K562 (cell line): ENCODE measurements around the gene ELAVL3. TPM values are rescaled to one million over a fixed set of nuclear protein-coding genes. Genes with fewer than 3 reads are reported as not detected.
A peak's percentile ranks its signal among the peaks of the same experiment; 100 is the strongest.

ENCODE experiments used
- BHLHE40 ChIP-seq: IDR thresholded peaks from 2 replicates; pipeline ENCODE4 v1.6.1; 2011; ENCODE audit warnings: low read length, improper control_type of control experiment
- DMBX1 ChIP-seq: fragments of 250-450 bp; sonication (Bioruptor Pico); IDR thresholded peaks from 2 replicates; pipeline ENCODE4 v1.8.0; 2022; ENCODE audit warnings: inconsistent platforms, mild to moderate bottlenecking, moderate library complexity, borderline replicate concordance
- ELF4 ChIP-seq: fragments of 450-650 bp; formaldehyde crosslinking; IDR thresholded peaks from 2 replicates; pipeline ENCODE4 v1.4.0; 2022; ENCODE audit warnings: missing genetic modification characterization
- HDAC1 ChIP-seq, 2 experiments: fragments of 450-650 bp; IDR thresholded peaks; 2 replicates each; pipeline ENCODE4 v1.6.1; 2016 to 2017; ENCODE audit warnings: inconsistent platforms in 1 of 2, mild to moderate bottlenecking in 1 of 2, moderate library complexity in 1 of 2
- HNRNPLL ChIP-seq: fragments of 200-400 bp; formaldehyde crosslinking; IDR thresholded peaks from 2 replicates; pipeline ENCODE4 v1.6.1; 2017; ENCODE audit warnings: low read length, low read depth, mild to moderate bottlenecking; ENCODE audit not compliant: poor library complexity, severe bottlenecking
- HNRNPUL1 ChIP-seq: fragments of 200-400 bp; formaldehyde crosslinking; IDR thresholded peaks from 2 replicates; pipeline ENCODE4 v1.6.1; 2017; ENCODE audit warnings: low read length
- ILK ChIP-seq: fragments of 450-650 bp; IDR thresholded peaks from 2 replicates; pipeline ENCODE4 v1.6.1; 2016; ENCODE audit warnings: missing genetic modification characterization, low read depth, mild to moderate bottlenecking, missing compliant biosample characterization, moderate library complexity, borderline replicate concordance
- KDM5B ChIP-seq: fragments of 200-600 bp; sonication (generic); IDR thresholded peaks from 2 replicates; pipeline ENCODE4 v1.6.1; 2012; ENCODE audit warnings: low read depth, mild to moderate bottlenecking, moderate library complexity, low read length, control low read depth, inconsistent platforms; ENCODE audit not compliant: insufficient replicate concordance
- LCOR ChIP-seq: sonication (generic); formaldehyde crosslinking; IDR thresholded peaks from 2 replicates; pipeline ENCODE4 v1.8.0; 2022; ENCODE audit warnings: mild to moderate bottlenecking, missing genetic modification reagents
- NR2C1 ChIP-seq, 2 experiments: fragments of 450-650 bp; IDR thresholded peaks; 2 replicates each; pipeline ENCODE4 v1.6.1; 2017; ENCODE audit warnings: mild to moderate bottlenecking in 2 of 2, antibody characterized with exemption in 1 of 2, inconsistent platforms in 1 of 2, missing compliant biosample characterization in 1 of 2, missing genetic modification characterization in 1 of 2
- PTTG1 ChIP-seq: fragments of 450-650 bp; IDR thresholded peaks from 2 replicates; pipeline ENCODE4 v1.6.1; 2016; ENCODE audit warnings: low read depth, mild to moderate bottlenecking, missing genetic modification characterization, missing compliant biosample characterization
- RBM25 ChIP-seq: fragments of 200-400 bp; formaldehyde crosslinking; IDR thresholded peaks from 2 replicates; pipeline ENCODE4 v1.6.1; 2018; ENCODE audit warnings: low read length, low read depth, moderate library complexity; ENCODE audit not compliant: severe bottlenecking
- RBM39 ChIP-seq: fragments of 200-400 bp; formaldehyde crosslinking; optimal IDR thresholded peaks from 2 replicates; pipeline ENCODE3; 2018; ENCODE audit warnings: low read depth, low read length
- SNIP1 ChIP-seq: fragments of 450-650 bp; IDR thresholded peaks from 2 replicates; pipeline ENCODE4 v1.7.1; 2017; ENCODE audit warnings: low read depth, mild to moderate bottlenecking
- TFAM ChIP-seq: fragments of 250-450 bp; sonication (Bioruptor Pico); conservative IDR thresholded peaks from 2 replicates; pipeline ENCODE4 v1.5.0; 2021; ENCODE audit warnings: mild to moderate bottlenecking, moderate library complexity
- ZNF12 ChIP-seq: sonication (generic); formaldehyde crosslinking; IDR thresholded peaks from 2 replicates; pipeline ENCODE4 v1.4.0; 2020; ENCODE audit warnings: mild to moderate bottlenecking, missing genetic modification reagents
- ZNF121 ChIP-seq: sonication (generic); formaldehyde crosslinking; conservative IDR thresholded peaks from 2 replicates; pipeline ENCODE4 v1.8.0; 2022; ENCODE audit warnings: missing genetic modification reagents
- ZNF217 ChIP-seq: sonication (generic); formaldehyde crosslinking; IDR thresholded peaks from 2 replicates; pipeline ENCODE4 v1.8.0; 2022; ENCODE audit warnings: mild to moderate bottlenecking, missing genetic modification reagents
- ZNF785 ChIP-seq: fragments of 250-450 bp; sonication (Bioruptor Pico); IDR thresholded peaks from 2 replicates; pipeline ENCODE4 v1.4.0; 2020; ENCODE audit warnings: mild to moderate bottlenecking
- polyA plus RNA-seq, 8 experiments: library from polyadenylated mRNA; depleted of rRNA in 4 of 8; stranded (reverse) in 5 of 8; unstranded in 3 of 8; fragments of >200 nt; fragmentation: Nextera tagmentation in 2 of 8; fragmentation: Illumina TruSeq in 1 of 8; extraction: Ambion mirVana in 2 of 8; extraction: Trizol in 1 of 8; gene quantifications; 2 replicates each; pipeline versions ENCODE4 v1.2.1 to v1.2.3, GENCODE V29; 2011 to 2014; ENCODE audit warnings: inconsistent platforms in 1 of 8, missing spikeins in 1 of 8
- total RNA-seq, 7 experiments: library from RNA; depleted of rRNA in 6 of 7; stranded (reverse); fragments of >200 nt in 6 of 7; fragmentation: Illumina TruSeq in 2 of 7; extraction: Trizol in 2 of 7; gene quantifications; 2 replicates each; pipeline versions ENCODE4 v1.2.1 to v1.2.3, GENCODE V29; 2011 to 2021; ENCODE audit warnings: low replicate concordance in 1 of 7
- TF ChIP-seq, protein P1 (sequence below): fragments of 450-650 bp; IDR thresholded peaks from 2 replicates; pipeline ENCODE4 v1.6.1; 2017; ENCODE audit warnings: mild to moderate bottlenecking, moderate library complexity
- TF ChIP-seq, protein P2 (sequence below): fragments of 250-450 bp; sonication (Bioruptor Pico); IDR thresholded peaks from 2 replicates; pipeline ENCODE4 v1.8.0; 2021; ENCODE audit warnings: borderline replicate concordance, mild to moderate bottlenecking, moderate library complexity; ENCODE audit not compliant: poor library complexity, severe bottlenecking
- TF ChIP-seq, protein P3 (sequence below): fragments of 250-450 bp; sonication (Bioruptor Pico); IDR thresholded peaks from 2 replicates; pipeline ENCODE4 v1.9.0; 2021; ENCODE audit warnings: mild to moderate bottlenecking, inconsistent platforms
- TF ChIP-seq, protein P4 (sequence below): IDR thresholded peaks from 2 replicates; pipeline ENCODE4 v1.6.1; 2016; ENCODE audit warnings: missing genetic modification characterization, missing compliant biosample characterization

ELAVL3 gene
- total and polyA plus RNA-seq, 9 of the 15 experiments (the other 6 are each of a cell fraction or from before 2014, with no cell fraction given), result not detected

DNA sequence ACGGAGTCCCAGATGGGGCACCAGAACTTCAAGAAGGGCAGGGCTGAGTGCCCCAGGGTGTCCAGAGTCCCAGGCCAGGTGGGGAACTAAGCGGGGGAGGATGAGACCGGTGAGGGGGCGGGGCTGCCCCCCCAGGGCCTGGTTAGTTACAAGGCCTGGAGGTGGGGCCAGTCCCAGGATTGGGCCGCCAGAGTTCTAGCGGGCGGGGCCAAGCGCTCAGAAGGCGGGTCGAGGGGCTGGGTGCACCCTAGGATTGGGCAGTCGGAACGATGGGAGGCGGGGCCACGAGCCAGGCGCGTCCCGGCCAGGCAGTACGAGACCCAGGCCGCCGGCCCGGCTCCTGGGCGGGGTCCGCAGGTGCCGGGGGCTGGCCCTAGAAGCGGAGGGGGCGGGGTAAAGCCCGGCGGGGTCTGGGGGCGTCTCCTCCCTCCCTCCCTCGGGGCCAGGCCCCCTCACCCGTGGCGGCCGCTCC, 24.2 kb upstream of the ELAVL3 start (continued):
- TF ChIP-seq ILK, result no peak
- 0 out of 2 replicates have a peak, but pooled peaks have one; percentile 58 for TF ChIP-seq ELF4 (CRISPR knock-in tag)
- no peak for TF ChIP-seq HNRNPUL1
- TF ChIP-seq ZNF121, result no peak
- no peak for TF ChIP-seq DMBX1 (CRISPR knock-in tag)
- no peak for TF ChIP-seq HNRNPLL
- TF ChIP-seq RBM39, result no peak
- no peak for TF ChIP-seq PTTG1 (tag)
- TF ChIP-seq, protein P1, sequence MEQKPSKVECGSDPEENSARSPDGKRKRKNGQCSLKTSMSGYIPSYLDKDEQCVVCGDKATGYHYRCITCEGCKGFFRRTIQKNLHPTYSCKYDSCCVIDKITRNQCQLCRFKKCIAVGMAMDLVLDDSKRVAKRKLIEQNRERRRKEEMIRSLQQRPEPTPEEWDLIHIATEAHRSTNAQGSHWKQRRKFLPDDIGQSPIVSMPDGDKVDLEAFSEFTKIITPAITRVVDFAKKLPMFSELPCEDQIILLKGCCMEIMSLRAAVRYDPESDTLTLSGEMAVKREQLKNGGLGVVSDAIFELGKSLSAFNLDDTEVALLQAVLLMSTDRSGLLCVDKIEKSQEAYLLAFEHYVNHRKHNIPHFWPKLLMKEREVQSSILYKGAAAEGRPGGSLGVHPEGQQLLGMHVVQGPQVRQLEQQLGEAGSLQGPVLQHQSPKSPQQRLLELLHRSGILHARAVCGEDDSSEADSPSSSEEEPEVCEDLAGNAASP, result no peak
- 0 out of 4 replicates have a peak, but pooled peaks of 1 of the 2 experiments have one; percentile 12 for TF ChIP-seq HDAC1 (IDR thresholded peaks at IDR 0.05)
- TF ChIP-seq ZNF217 (CRISPR knock-in tag), result no peak
- TF ChIP-seq RBM25, result peak; percentile 16
- TF ChIP-seq ZNF12, result 0 out of 2 replicates have a peak, but pooled peaks have one; percentile 1
- TF ChIP-seq TFAM (CRISPR knock-in tag), result no peak
- no peak for TF ChIP-seq ZNF785 (CRISPR knock-in tag)
- TF ChIP-seq BHLHE40, result no peak; the same call in 1 of the 2 replicates
- TF ChIP-seq LCOR (CRISPR knock-in tag), result no peak
- TF ChIP-seq, protein P2, sequence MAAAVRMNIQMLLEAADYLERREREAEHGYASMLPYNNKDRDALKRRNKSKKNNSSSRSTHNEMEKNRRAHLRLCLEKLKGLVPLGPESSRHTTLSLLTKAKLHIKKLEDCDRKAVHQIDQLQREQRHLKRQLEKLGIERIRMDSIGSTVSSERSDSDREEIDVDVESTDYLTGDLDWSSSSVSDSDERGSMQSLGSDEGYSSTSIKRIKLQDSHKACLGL (CRISPR knock-in tag), result no peak
- TF ChIP-seq SNIP1, result no peak
- TF ChIP-seq, protein P3, sequence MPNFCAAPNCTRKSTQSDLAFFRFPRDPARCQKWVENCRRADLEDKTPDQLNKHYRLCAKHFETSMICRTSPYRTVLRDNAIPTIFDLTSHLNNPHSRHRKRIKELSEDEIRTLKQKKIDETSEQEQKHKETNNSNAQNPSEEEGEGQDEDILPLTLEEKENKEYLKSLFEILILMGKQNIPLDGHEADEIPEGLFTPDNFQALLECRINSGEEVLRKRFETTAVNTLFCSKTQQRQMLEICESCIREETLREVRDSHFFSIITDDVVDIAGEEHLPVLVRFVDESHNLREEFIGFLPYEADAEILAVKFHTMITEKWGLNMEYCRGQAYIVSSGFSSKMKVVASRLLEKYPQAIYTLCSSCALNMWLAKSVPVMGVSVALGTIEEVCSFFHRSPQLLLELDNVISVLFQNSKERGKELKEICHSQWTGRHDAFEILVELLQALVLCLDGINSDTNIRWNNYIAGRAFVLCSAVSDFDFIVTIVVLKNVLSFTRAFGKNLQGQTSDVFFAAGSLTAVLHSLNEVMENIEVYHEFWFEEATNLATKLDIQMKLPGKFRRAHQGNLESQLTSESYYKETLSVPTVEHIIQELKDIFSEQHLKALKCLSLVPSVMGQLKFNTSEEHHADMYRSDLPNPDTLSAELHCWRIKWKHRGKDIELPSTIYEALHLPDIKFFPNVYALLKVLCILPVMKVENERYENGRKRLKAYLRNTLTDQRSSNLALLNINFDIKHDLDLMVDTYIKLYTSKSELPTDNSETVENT (CRISPR knock-in tag), result no peak
- TF ChIP-seq NR2C1 (IDR thresholded peaks at IDR 0.05), result no peak
- TF ChIP-seq NR2C1 (tag; IDR thresholded peaks at IDR 0.05), result no peak
- TF ChIP-seq, protein P4, sequence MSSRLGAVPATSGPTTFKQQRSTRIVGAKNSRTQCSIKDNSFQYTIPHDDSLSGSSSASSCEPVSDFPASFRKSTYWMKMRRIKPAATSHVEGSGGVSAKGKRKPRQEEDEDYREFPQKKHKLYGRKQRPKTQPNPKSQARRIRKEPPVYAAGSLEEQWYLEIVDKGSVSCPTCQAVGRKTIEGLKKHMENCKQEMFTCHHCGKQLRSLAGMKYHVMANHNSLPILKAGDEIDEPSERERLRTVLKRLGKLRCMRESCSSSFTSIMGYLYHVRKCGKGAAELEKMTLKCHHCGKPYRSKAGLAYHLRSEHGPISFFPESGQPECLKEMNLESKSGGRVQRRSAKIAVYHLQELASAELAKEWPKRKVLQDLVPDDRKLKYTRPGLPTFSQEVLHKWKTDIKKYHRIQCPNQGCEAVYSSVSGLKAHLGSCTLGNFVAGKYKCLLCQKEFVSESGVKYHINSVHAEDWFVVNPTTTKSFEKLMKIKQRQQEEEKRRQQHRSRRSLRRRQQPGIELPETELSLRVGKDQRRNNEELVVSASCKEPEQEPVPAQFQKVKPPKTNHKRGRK (tag), result no peak
- TF ChIP-seq KDM5B, result no peak
